Measurements from ENCODE around the gene CALM3.

Gene CALM3

GRCh38 chr19:46616631-46617322, 15.6 kb downstream of the CALM3 start:
- H3K4me3 ChIP-seq (replicated peaks; ENCODE audit: low read depth, low read length), result no peak overlapping the region
- peak; percentile 42 for TF ChIP-seq CTCF (IDR thresholded peaks at IDR 0.05; ENCODE audit: low read length, missing control alignments)
- DNase-seq (ENCODE audit: low read depth), result peak; percentile 82

DNA sequence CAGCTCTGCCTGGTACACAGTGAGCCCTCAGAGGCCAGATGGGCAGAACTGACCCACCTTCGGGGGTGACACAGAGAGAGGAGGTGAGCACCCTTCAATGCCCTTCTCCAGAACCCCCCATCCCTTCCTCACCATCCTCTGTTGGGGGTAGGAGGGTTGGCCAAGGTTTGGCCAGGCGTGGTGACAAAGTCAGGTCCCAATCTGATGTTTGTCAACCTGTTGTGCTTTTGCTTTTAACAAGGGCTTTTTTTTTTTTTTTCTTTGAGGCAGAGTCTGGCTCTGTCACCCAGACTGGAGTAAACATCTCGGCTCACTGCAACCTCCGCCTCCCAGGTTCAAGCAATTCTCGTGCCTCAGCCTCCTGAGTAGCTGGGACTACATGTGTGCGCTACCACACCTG, 16.5 kb downstream of the CALM3 start:
- H3K4me3 ChIP-seq (replicated peaks; ENCODE audit: low read depth, low read length), result no peak overlapping the region
- TF ChIP-seq CTCF (IDR thresholded peaks at IDR 0.05; ENCODE audit: low read length, missing control alignments), result no peak
- no peak for DNase-seq (ENCODE audit: low read depth)

- no peak for TF ChIP-seq CTCF (IDR thresholded peaks at IDR 0.05; ENCODE audit: low read length, missing control alignments)
- H3K4me3 ChIP-seq (replicated peaks; ENCODE audit: low read depth, low read length), result no peak overlapping the region
- DNase-seq (ENCODE audit: low read depth), result peak; percentile 86
Observed at GRCh38 chr19:46618670-46619231, 17.6 kb downstream of the CALM3 start.

DNA sequence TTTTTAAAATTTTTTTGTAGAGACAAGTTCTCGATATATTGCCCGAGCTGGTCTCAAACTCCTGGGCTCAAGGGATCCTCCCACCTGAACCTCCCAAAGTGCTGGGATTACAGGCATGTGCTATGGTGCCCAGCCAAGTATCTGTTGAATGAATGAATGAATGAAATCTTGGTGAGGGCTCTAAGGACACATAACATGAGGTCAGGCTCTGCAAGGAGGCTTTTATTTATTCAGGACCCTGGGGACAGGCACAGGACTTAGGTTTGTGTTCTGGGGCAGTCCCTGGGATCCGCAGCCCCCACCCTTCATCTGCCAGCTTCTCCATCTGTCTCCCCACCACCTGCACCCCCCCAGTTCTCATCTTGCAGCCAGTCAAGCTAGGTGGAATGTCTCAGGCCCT, 19.1 kb downstream of the CALM3 start:
- TF ChIP-seq CTCF (IDR thresholded peaks at IDR 0.05; ENCODE audit: low read length, missing control alignments), result no peak
- no peak for DNase-seq (ENCODE audit: low read depth)
- H3K4me3 ChIP-seq (replicated peaks; ENCODE audit: low read depth, low read length), result no peak overlapping the region

- DNase-seq (ENCODE audit: low read depth), result peak; percentile 53
- no peak for TF ChIP-seq CTCF (IDR thresholded peaks at IDR 0.05; ENCODE audit: low read length, missing control alignments)
- peak overlapping the region; percentile 63 for H3K4me3 ChIP-seq (replicated peaks; ENCODE audit: low read depth, low read length)
Observed at GRCh38 chr19:46620716-46621115, 19.6 kb downstream of the CALM3 start.

DNA sequence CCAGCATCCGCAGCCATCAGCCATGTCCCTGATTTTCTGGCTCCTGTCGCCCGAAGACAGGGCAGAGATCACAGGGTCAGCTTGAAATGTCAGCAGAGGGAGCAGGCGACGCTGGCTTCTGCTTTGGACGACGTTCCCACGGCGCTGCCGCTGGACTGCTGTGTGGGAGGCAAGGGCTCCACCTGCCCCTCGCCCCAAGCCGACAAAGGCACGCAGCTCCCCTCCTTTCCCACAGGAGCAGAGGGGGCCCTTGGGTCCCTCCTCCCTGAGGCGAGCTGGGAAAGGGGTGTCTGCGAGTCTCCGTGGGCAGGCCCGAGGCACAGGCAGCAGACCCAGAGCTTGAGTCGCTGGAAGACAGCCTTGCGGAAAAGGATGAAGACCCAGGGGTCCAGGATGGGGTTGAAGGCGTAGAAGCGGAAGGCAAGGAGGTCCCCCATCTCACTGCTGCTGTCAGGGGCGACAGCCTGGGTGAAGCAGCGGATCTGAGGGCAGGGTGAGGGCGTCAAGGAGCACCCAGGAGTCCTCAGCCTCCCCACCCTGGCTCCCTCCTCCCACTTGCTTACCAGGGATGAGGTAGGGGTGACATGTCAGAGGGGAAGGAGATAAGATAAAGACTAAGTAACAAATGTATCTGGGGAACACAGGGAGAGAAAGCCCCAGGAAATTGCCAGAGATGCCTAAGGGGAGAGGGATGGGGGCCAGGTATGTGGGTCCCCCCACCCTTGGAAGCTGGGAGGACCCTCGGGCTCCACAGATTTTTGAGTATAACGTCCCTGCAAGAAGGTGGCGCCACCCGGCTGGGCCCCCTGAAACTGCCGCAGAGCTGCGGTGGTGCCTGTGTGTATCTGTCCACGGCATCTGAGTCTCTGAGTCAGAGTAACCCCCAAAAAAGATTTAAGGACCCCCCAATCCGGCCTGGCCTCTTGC, 20.3 kb downstream of the CALM3 start:
- DNase-seq (ENCODE audit: low read depth), result no peak
- H3K4me3 ChIP-seq (replicated peaks; ENCODE audit: low read depth, low read length), result peak overlapping the region; percentile 63
- TF ChIP-seq CTCF (IDR thresholded peaks at IDR 0.05; ENCODE audit: low read length, missing control alignments), result peak; percentile 5

Data from fibroblast of pulmonary artery (primary cell).